PC-9 (cell line): Measurements from ENCODE around the gene IGFBP2. TPM values are rescaled to one million over a fixed set of nuclear protein-coding genes. Genes with fewer than 3 reads are reported as not detected.

Source experiments
- BruUV-seq: library from RNA; stranded (reverse); fragments of 400-500 nt; replicated peaks from 2 replicates; lab custom pipeline; 2021; lab: Mats Ljungman, UMichigan
- CTCF ChIA-PET: fragments of 300-600 bp; sonication (Branson Sonifier 250); formaldehyde crosslinking; loops from one replicate; lab custom pipeline; 2022; ENCODE audit warnings: antibody characterized with exemption; lab: Charles Lee
- POLR2A ChIA-PET: fragments of 300-600 bp; sonication (Branson Sonifier 250); formaldehyde crosslinking; loops from one replicate; lab custom pipeline; 2022; ENCODE audit warnings: antibody characterized with exemption; ENCODE audit not compliant: unreplicated experiment; lab: Charles Lee
- DNase-seq, 2 experiments: peaks; one replicate each; pipeline versions ENCODE4 v3.0.0 to v3.0.0-alpha.2; 2015 to 2022; ENCODE audit warnings: mixed read lengths in 1 of 2
- H2AFZ ChIP-seq: fragments of 200-600 bp; sonication (generic); 2 replicates; pipeline ENCODE4 v1.8.1; 2017; ENCODE audit warnings: antibody characterized with exemption
- H3F3A ChIP-seq: fragments of 200-600 bp; sonication (generic); 2 replicates; pipeline ENCODE4 v1.8.1; 2017; ENCODE audit warnings: antibody characterized with exemption, mild to moderate bottlenecking, low read depth; ENCODE audit not compliant: insufficient read depth
- H3K27ac ChIP-seq: fragments of 200-600 bp; sonication (generic); 2 replicates; pipeline ENCODE4 v1.6.1; 2016; ENCODE audit warnings: mixed run types
- H3K27me3 ChIP-seq: fragments of 200-600 bp; sonication (generic); 2 replicates; pipeline ENCODE4 v1.6.1; 2016; ENCODE audit warnings: low read depth, mixed run types; ENCODE audit not compliant: insufficient read depth
- H3K36me3 ChIP-seq: fragments of 200-600 bp; sonication (generic); 2 replicates; pipeline ENCODE4 v1.6.1; 2016; ENCODE audit warnings: low read depth, mixed run types
- H3K4me1 ChIP-seq: fragments of 200-600 bp; sonication (generic); replicated peaks from 2 replicates; pipeline ENCODE4 v1.6.1; 2016; ENCODE audit warnings: mixed run types; ENCODE audit not compliant: insufficient read depth
- H3K4me2 ChIP-seq: fragments of 200-600 bp; sonication (generic); 2 replicates; pipeline ENCODE4 v1.6.1; 2017; ENCODE audit warnings: mixed run types
- H3K4me3 ChIP-seq: fragments of 200-600 bp; sonication (generic); 2 replicates; pipeline ENCODE4 v1.6.1; 2016; ENCODE audit warnings: mixed run types
- H3K79me2 ChIP-seq: fragments of 200-600 bp; sonication (generic); 2 replicates; pipeline ENCODE4 v1.6.1; 2017; ENCODE audit warnings: low read depth, mixed run types
- H3K9me2 ChIP-seq: fragments of 200-600 bp; sonication (generic); 2 replicates; pipeline ENCODE4 v1.8.1; 2017; ENCODE audit warnings: mild to moderate bottlenecking; ENCODE audit not compliant: insufficient read depth
- H3K9me3 ChIP-seq: fragments of 200-600 bp; sonication (generic); 2 replicates; pipeline ENCODE4 v1.8.1; 2016; ENCODE audit warnings: low read depth; ENCODE audit not compliant: insufficient read depth
- H4K20me1 ChIP-seq: fragments of 200-600 bp; sonication (generic); 2 replicates; pipeline ENCODE4 v1.8.1; 2017; ENCODE audit not compliant: insufficient read depth
- CTCF ChIP-seq: fragments of 200-600 bp; sonication (generic); conservative IDR thresholded peaks from 2 replicates; pipeline ENCODE4 v1.6.1; 2017; ENCODE audit warnings: mixed run types, antibody characterized with exemption, mild to moderate bottlenecking, moderate library complexity
- EZH2 ChIP-seq: fragments of 200-600 bp; sonication (generic); IDR thresholded peaks from 2 replicates; pipeline ENCODE4 v1.8.0; 2017; ENCODE audit warnings: antibody characterized with exemption, low read depth
- intact Hi-C: fragments of 100-400 bp; cut with micrococcal nuclease; formaldehyde crosslinking; loops from one replicate; pipeline ENCODE4 v1.10.0; 2022; ENCODE audit not compliant: unreplicated experiment
- total RNA-seq: library from RNA; stranded (reverse); gene quantifications from 2 replicates; pipeline ENCODE4 v1.2.3, GENCODE V29; 2021

The IGFBP2 gene
- total RNA-seq, 1 experiment from 2014 or later: 106 TPM

GRCh38 chr2:216683846-216684245 lies 50.6 kb downstream of the IGFBP2 start:
- no peaks in the 10 kb centered on the region for H3K9me2 ChIP-seq
- POLR2A ChIA-PET: no interaction called here
- no peak overlapping the region for H2AFZ ChIP-seq
- DNase-seq: no peak
- H4K20me1 ChIP-seq: no peaks in the 10 kb centered on the region
- no peaks in the 10 kb centered on the region for H3K79me2 ChIP-seq
- no peaks in the 10 kb centered on the region for H3K27me3 ChIP-seq
- no peak overlapping the region for H3K4me3 ChIP-seq
- BruUV-seq: no TSS peak
- intact Hi-C loops: loop anchor here (5.0 kb wide), 1 partner anchor 1073 kb away; no protein-coding TSS in a partner anchor
- no peak for TF ChIP-seq EZH2
- TF ChIP-seq CTCF: no peak
- H3K9me3 ChIP-seq: no peaks in the 10 kb centered on the region
- no peaks in the 10 kb centered on the region for H3K36me3 ChIP-seq
- peaks cover 5% of the 10 kb centered on the region; the same call in 1 of the 2 replicates for H3F3A ChIP-seq
- H3K4me1 ChIP-seq: peaks cover 17% of the 10 kb centered on the region
- no peak overlapping the region for H3K4me2 ChIP-seq
- H3K27ac ChIP-seq: no peak overlapping the region
- CTCF ChIA-PET: no interaction called here

- Histone ChIP-seq H3K36me3 (no peaks in the 10 kb centered on the region), H3K9me3 (no peaks in the 10 kb centered on the region), H3K4me1 (peaks cover 17% of the 10 kb centered on the region), H3K4me2 (no peak overlapping the region), H3K27me3 (no peaks in the 10 kb centered on the region), H4K20me1 (no peaks in the 10 kb centered on the region), H3K27ac (no peak overlapping the region), H3K9me2 (no peaks in the 10 kb centered on the region), H3F3A (peaks cover 5% of the 10 kb centered on the region; the same call in 1 of the 2 replicates), H2AFZ (no peak overlapping the region), H3K4me3 (no peak overlapping the region), H3K79me2 (no peaks in the 10 kb centered on the region)
- DNase-seq: no peak
- BruUV-seq: no TSS peak
- intact Hi-C loops: no loop called here
- ChIA-PET POLR2A (interaction anchor here (0.7 kb wide), 1 partner anchor 899 kb away, joined by 5 read pairs; no protein-coding TSS in a partner anchor), CTCF (interaction anchor here (0.6 kb wide), 1 partner anchor 280 kb away, joined by 4 read pairs; no protein-coding TSS in a partner anchor)
- TF ChIP-seq EZH2 (no peak), CTCF (no peak)
Observed at GRCh38 chr2:216685327-216685875, 52.2 kb downstream of the IGFBP2 start.

- Histone ChIP-seq H3K4me3 (no peak overlapping the region), H3F3A (peaks cover 2% of the 10 kb centered on the region; the same call in 1 of the 2 replicates), H2AFZ (no peak overlapping the region), H3K4me2 (no peak overlapping the region), H3K27ac (no peak overlapping the region), H3K79me2 (no peaks in the 10 kb centered on the region), H3K27me3 (no peaks in the 10 kb centered on the region), H3K36me3 (no peaks in the 10 kb centered on the region), H3K9me3 (no peaks in the 10 kb centered on the region), H4K20me1 (no peaks in the 10 kb centered on the region), H3K4me1 (peaks cover 10% of the 10 kb centered on the region), H3K9me2 (no peaks in the 10 kb centered on the region)
- intact Hi-C loops: no loop called here
- TF ChIP-seq EZH2: no peak
- TF ChIP-seq CTCF: no peak
- ChIA-PET POLR2A (no interaction called here), CTCF (interaction anchor here (0.6 kb wide), 1 partner anchor 918 kb away, joined by 3 read pairs; no protein-coding TSS in a partner anchor)
- no TSS peak for BruUV-seq
- no peak for DNase-seq
Observed at GRCh38 chr2:216687111-216687510, 53.9 kb downstream of the IGFBP2 start.
